BLaER1 (cell line): Measurements from ENCODE around the gene MORF4L1.
"Not testable (repeated sequence)": the region's sequence is repeated elsewhere in the genome, so short reads cannot be mapped to it uniquely, and the experiment has no call there.

ENCODE experiments used
- H3K27ac ChIP-seq: shearing (Covaris generic); formaldehyde crosslinking; 2 replicates; pipeline ENCODE4 v1.8.1; 2022
- H3K27me3 ChIP-seq: shearing (Covaris generic); formaldehyde crosslinking; 2 replicates; pipeline ENCODE4 v1.8.1; 2022
- H3K36me3 ChIP-seq: shearing (Covaris generic); formaldehyde crosslinking; 2 replicates; pipeline ENCODE4 v1.8.1; 2022
- H3K4me1 ChIP-seq: shearing (Covaris generic); formaldehyde crosslinking; 2 replicates; pipeline ENCODE4 v1.8.1; 2022
- H3K4me2 ChIP-seq: shearing (Covaris generic); formaldehyde crosslinking; 2 replicates; pipeline ENCODE4 v1.8.1; 2022
- H3K4me3 ChIP-seq: shearing (Covaris generic); formaldehyde crosslinking; 2 replicates; pipeline ENCODE4 v1.8.1; 2022
- H3K9ac ChIP-seq: shearing (Covaris generic); formaldehyde crosslinking; 2 replicates; pipeline ENCODE4 v1.8.1; 2022
- H3K9me3 ChIP-seq: shearing (Covaris generic); formaldehyde crosslinking; 2 replicates; pipeline ENCODE4 v1.8.1; 2022
- H4K20me1 ChIP-seq: shearing (Covaris generic); formaldehyde crosslinking; 2 replicates; pipeline ENCODE4 v1.8.1; 2022
- Cebpa-rat ChIP-seq: shearing (Covaris generic); IDR thresholded peaks from 2 replicates; pipeline ENCODE4 v1.8.1; 2022

Gene MORF4L1

GRCh38 chr15:78923480-78924360 is 51.0 kb downstream of the MORF4L1 start:
- H4K20me1 ChIP-seq = 0 out of 2 replicates have a peak, but pooled peaks cover 22% of the 10 kb centered on the region
- no peaks in the 10 kb centered on the region for H3K27me3 ChIP-seq
- H3K9me3 ChIP-seq = no peaks in the 10 kb centered on the region
- no peak overlapping the region for H3K4me2 ChIP-seq
- H3K9ac ChIP-seq = no peak overlapping the region
- peaks cover 91% of the 10 kb centered on the region for H3K36me3 ChIP-seq
- no peaks in the 10 kb centered on the region for H3K4me1 ChIP-seq
- no peak overlapping the region for H3K27ac ChIP-seq
- no peak overlapping the region for H3K4me3 ChIP-seq
- no peak for TF ChIP-seq Cebpa-rat

- Histone ChIP-seq H3K4me3 (no peak overlapping the region), H3K9me3 (no peaks in the 10 kb centered on the region), H3K27me3 (no peaks in the 10 kb centered on the region), H3K4me1 (no peaks in the 10 kb centered on the region), H3K4me2 (no peak overlapping the region), H3K9ac (no peak overlapping the region), H3K36me3 (peaks cover 90% of the 10 kb centered on the region), H3K27ac (no peak overlapping the region), H4K20me1 (0 out of 2 replicates have a peak, but pooled peaks cover 17% of the 10 kb centered on the region)
- no peak for TF ChIP-seq Cebpa-rat
Observed at GRCh38 chr15:78925076-78925624, 52.5 kb downstream of the MORF4L1 start.

- Histone ChIP-seq H3K9ac (no peak overlapping the region), H3K4me3 (no peak overlapping the region), H3K9me3 (no peaks in the 10 kb centered on the region), H3K4me1 (0 out of 2 replicates have a peak, but pooled peaks cover 3% of the 10 kb centered on the region), H3K4me2 (no peak overlapping the region), H3K36me3 (peaks cover 88% of the 10 kb centered on the region), H4K20me1 (0 out of 2 replicates have a peak, but pooled peaks cover 16% of the 10 kb centered on the region), H3K27me3 (no peaks in the 10 kb centered on the region), H3K27ac (no peak overlapping the region)
- TF ChIP-seq Cebpa-rat = no peak
Observed at GRCh38 chr15:78925956-78926743, 53.5 kb downstream of the MORF4L1 start.

- Histone ChIP-seq H3K9me3 (no peaks in the 10 kb centered on the region), H3K9ac (0 out of 2 replicates have a peak overlapping the region, but pooled peaks have one; percentile 15), H3K4me2 (no peak overlapping the region), H3K27ac (no peak overlapping the region), H3K4me3 (no peak overlapping the region), H3K4me1 (0 out of 2 replicates have a peak, but pooled peaks cover 8% of the 10 kb centered on the region), H4K20me1 (0 out of 2 replicates have a peak, but pooled peaks cover 6% of the 10 kb centered on the region), H3K36me3 (peaks cover 88% of the 10 kb centered on the region), H3K27me3 (no peaks in the 10 kb centered on the region)
- TF ChIP-seq Cebpa-rat = no peak
Observed at GRCh38 chr15:78927077-78927790, 54.5 kb downstream of the MORF4L1 start.

GRCh38 chr15:78928176-78928575 is 55.5 kb downstream of the MORF4L1 start:
- not testable (repeated sequence) for H3K27ac ChIP-seq, H3K4me2 ChIP-seq, H3K4me3 ChIP-seq, H4K20me1 ChIP-seq, H3K27me3 ChIP-seq, H3K9me3 ChIP-seq, H3K4me1 ChIP-seq, H3K9ac ChIP-seq
- peaks cover 87% of the 10 kb centered on the region for H3K36me3 ChIP-seq

- Histone ChIP-seq H3K36me3 (peaks cover 87% of the 10 kb centered on the region), H3K4me1 (0 out of 2 replicates have a peak, but pooled peaks cover 8% of the 10 kb centered on the region), H3K27ac (no peak overlapping the region), H3K4me2 (no peak overlapping the region), H3K9ac (no peak overlapping the region), H3K4me3 (no peak overlapping the region), H4K20me1 (0 out of 2 replicates have a peak, but pooled peaks cover 6% of the 10 kb centered on the region), H3K9me3 (no peaks in the 10 kb centered on the region), H3K27me3 (no peaks in the 10 kb centered on the region)
- TF ChIP-seq Cebpa-rat = no peak
Observed at GRCh38 chr15:78928616-78929093, 56.0 kb downstream of the MORF4L1 start.

GRCh38 chr15:78929536-78930264 is 57.0 kb downstream of the MORF4L1 start:
- Histone ChIP-seq H3K4me2 (no peak overlapping the region), H4K20me1 (0 out of 2 replicates have a peak, but pooled peaks cover 6% of the 10 kb centered on the region), H3K4me1 (peaks cover 14% of the 10 kb centered on the region; the same call in 1 of the 2 replicates), H3K4me3 (no peak overlapping the region), H3K27ac (no peak overlapping the region), H3K9me3 (no peaks in the 10 kb centered on the region), H3K36me3 (peaks cover 89% of the 10 kb centered on the region), H3K27me3 (no peaks in the 10 kb centered on the region), H3K9ac (no peak overlapping the region)
- TF ChIP-seq Cebpa-rat = no peak

GRCh38 chr15:78930577-78931388 is 58.1 kb downstream of the MORF4L1 start:
- Histone ChIP-seq H3K4me2 (no peak overlapping the region), H3K4me3 (no peak overlapping the region), H3K4me1 (peaks cover 24% of the 10 kb centered on the region), H3K9ac (no peak overlapping the region), H3K9me3 (no peaks in the 10 kb centered on the region), H3K27ac (peak overlapping the region; percentile 30; the same call in 1 of the 2 replicates), H3K27me3 (no peaks in the 10 kb centered on the region), H4K20me1 (0 out of 2 replicates have a peak, but pooled peaks cover 5% of the 10 kb centered on the region), H3K36me3 (peaks cover 89% of the 10 kb centered on the region)
- no peak for TF ChIP-seq Cebpa-rat
